A549 (cell line): ENCODE measurements around the gene ZNF135. TPM values are rescaled to one million over a fixed set of nuclear protein-coding genes. Genes with fewer than 3 reads are reported as not detected.

Experiments
- ATAC-seq, 2 experiments: fragments of 200-7000 bp in 1 of 2; fragments of >200 bp in 1 of 2; cut with Nextera tagmentation in 1 of 2; cut with Tn5 transposase in 1 of 2; 3 replicates each; pipeline versions ENCODE4 v1.8.0 to v1.9.1; 2018 to 2020; ENCODE audit warnings: mild to moderate bottlenecking in 1 of 2, moderate library complexity in 1 of 2
- CTCF ChIA-PET: fragments of 300-600 bp; sonication (Branson Sonifier 250); formaldehyde crosslinking; extraction: SDS; loops from one replicate; lab custom pipeline; 2021; ENCODE audit warnings: antibody characterized with exemption, inconsistent platforms; lab: Yijun Ruan, JAX
- POLR2A ChIA-PET: fragments of 350-600 bp; formaldehyde crosslinking; extraction: SDS; loops from one replicate; lab custom pipeline; 2021; ENCODE audit warnings: antibody characterized with exemption, inconsistent platforms; lab: Yijun Ruan, JAX
- DNase-seq, 2 experiments: peaks; one replicate each; pipeline versions ENCODE4 v3.0.0 to v3.0.0-alpha.2; 2011 to 2016; ENCODE audit warnings: low read depth in 1 of 2, low spot score in 1 of 2
- FAIRE-seq: peaks from 2 replicates; lab custom pipeline; 2011; peaks lifted over from hg19 to GRCh38; lab: Jason Lieb, UNC
- H3K27ac ChIP-seq, 2 experiments: fragments of >200 bp; sonication (Bioruptor Twin); formaldehyde crosslinking; 3 replicates each; pipeline ENCODE4 v1.5.1; 2016 to 2017
- H3K4me1 ChIP-seq: fragments of >200 bp; sonication (Bioruptor Twin); formaldehyde crosslinking; 3 replicates; pipeline ENCODE4 v1.6.1; 2016
- H3K4me2 ChIP-seq: fragments of >200 bp; sonication (Bioruptor Twin); formaldehyde crosslinking; 3 replicates; pipeline ENCODE4 v1.6.1; 2016
- H3K4me3 ChIP-seq: fragments of >200 bp; sonication (Bioruptor Twin); formaldehyde crosslinking; 3 replicates; pipeline ENCODE4 v1.5.1; 2016
- H3K9me3 ChIP-seq: fragments of >200 bp; sonication (Bioruptor Twin); formaldehyde crosslinking; 3 replicates; pipeline ENCODE4 v1.6.1; 2016
- BCL3 ChIP-seq: fragments of >200 bp; sonication (Bioruptor Twin); formaldehyde crosslinking; IDR thresholded peaks from 3 replicates; pipeline ENCODE4 v1.6.1; 2016
- BHLHE40 ChIP-seq: IDR thresholded peaks from 2 replicates; pipeline ENCODE4 v1.6.1; 2012; ENCODE audit warnings: low read depth, low read length, inconsistent platforms
- CBX2 ChIP-seq: fragments of 200-600 bp; sonication (generic); IDR thresholded peaks from 2 replicates; pipeline ENCODE4 v1.6.1; 2016; ENCODE audit warnings: low read depth, mild to moderate bottlenecking, borderline replicate concordance
- CHD4 ChIP-seq: fragments of 200-600 bp; sonication (generic); IDR thresholded peaks from 2 replicates; pipeline ENCODE4 v1.6.1; 2016; ENCODE audit warnings: antibody characterized with exemption, mild to moderate bottlenecking, borderline replicate concordance
- E2F6 ChIP-seq: IDR thresholded peaks from 2 replicates; pipeline ENCODE4 v1.6.1; 2012; ENCODE audit warnings: low read depth, borderline replicate concordance
- FOSB ChIP-seq: fragments of 250-450 bp; sonication (Bioruptor Pico); IDR thresholded peaks from 2 replicates; pipeline ENCODE4 v1.5.0; 2020; ENCODE audit warnings: mild to moderate bottlenecking, moderate library complexity
- HEYL ChIP-seq: fragments of 250-450 bp; sonication (Bioruptor Pico); IDR thresholded peaks from 2 replicates; pipeline ENCODE4 v1.8.0; 2021; ENCODE audit warnings: mild to moderate bottlenecking, moderate library complexity
- HMGXB4 ChIP-seq: fragments of 250-450 bp; sonication (Bioruptor Pico); IDR thresholded peaks from 2 replicates; pipeline ENCODE4 v1.5.0; 2021; ENCODE audit warnings: mild to moderate bottlenecking, moderate library complexity, borderline replicate concordance
- HOXB13 ChIP-seq: fragments of 250-450 bp; sonication (Bioruptor Pico); IDR thresholded peaks from 2 replicates; pipeline ENCODE4 v1.5.0; 2020; ENCODE audit warnings: low read depth, mild to moderate bottlenecking, moderate library complexity
- JUN ChIP-seq, 2 experiments: fragments of >200 bp; sonication (Bioruptor Twin); formaldehyde crosslinking; IDR thresholded peaks; 2 replicates in 1 of 2; 3 replicates in 1 of 2; pipeline ENCODE4 v1.6.1; 2016 to 2017
- KDM1A ChIP-seq: fragments of 200-600 bp; sonication (generic); IDR thresholded peaks from 2 replicates; pipeline ENCODE4 v1.6.1; 2016; ENCODE audit warnings: low read depth, mild to moderate bottlenecking
- POLR2AphosphoS2 ChIP-seq: conservative IDR thresholded peaks from 2 replicates; pipeline ENCODE4 v1.6.1; 2012; ENCODE audit warnings: low read length, improper control_type of control experiment, inconsistent platforms
- RAD21 ChIP-seq, 2 experiments: fragments of >200 bp in 1 of 2; sonication (Bioruptor Twin) in 1 of 2; formaldehyde crosslinking in 1 of 2; IDR thresholded peaks in 1 of 2; conservative IDR thresholded peaks in 1 of 2; 2 replicates in 1 of 2; 3 replicates in 1 of 2; pipeline ENCODE4 v1.6.1; 2012 to 2018; ENCODE audit warnings: inconsistent platforms in 1 of 2
- RCOR1 ChIP-seq: fragments of 150-350 bp; IDR thresholded peaks from 2 replicates; pipeline ENCODE4 v1.6.1; 2014; ENCODE audit warnings: antibody characterized with exemption, low read length, low read depth
- RFX5 ChIP-seq: fragments of 450-650 bp; IDR thresholded peaks from 2 replicates; pipeline ENCODE4 v1.7.1; 2014; ENCODE audit warnings: antibody characterized with exemption, mild to moderate bottlenecking, moderate library complexity
- SMC3 ChIP-seq: fragments of >200 bp; sonication (Bioruptor Twin); formaldehyde crosslinking; IDR thresholded peaks from 3 replicates; pipeline ENCODE4 v1.6.1; 2018; ENCODE audit warnings: inconsistent platforms
- TP53 ChIP-seq: fragments of 250-450 bp; sonication (Bioruptor Pico); IDR thresholded peaks from 2 replicates; pipeline ENCODE4 v1.5.0; 2021; ENCODE audit warnings: mild to moderate bottlenecking, moderate library complexity
- USF2 ChIP-seq: fragments of 450-650 bp; IDR thresholded peaks from 2 replicates; pipeline ENCODE4 v1.6.1; 2014; ENCODE audit warnings: antibody characterized with exemption
- ZC3H11A ChIP-seq: fragments of 450-650 bp; IDR thresholded peaks from 2 replicates; pipeline ENCODE4 v1.6.1; 2014; ENCODE audit warnings: antibody characterized with exemption, mild to moderate bottlenecking
- ZFP36 ChIP-seq: fragments of 450-650 bp; IDR thresholded peaks from 2 replicates; pipeline ENCODE4 v1.6.1; 2014; ENCODE audit warnings: borderline replicate concordance; ENCODE audit not compliant: partially characterized antibody
- ZNF302 ChIP-seq: fragments of 250-450 bp; sonication (Bioruptor Pico); IDR thresholded peaks from 2 replicates; pipeline ENCODE4 v1.9.0; 2021; ENCODE audit warnings: inconsistent platforms, mild to moderate bottlenecking, moderate library complexity
- WGBS: methylation state at CpG from one replicate; pipeline ENCODE4 v1.1.6; 2017; ENCODE audit errors: missing lambda C conversion rate; 5-methylcytosine and 5-hydroxymethylcytosine counted together
- polyA plus RNA-seq, 4 experiments: library from polyadenylated mRNA; depleted of rRNA in 3 of 4; stranded (reverse); fragments of >200 nt; fragmentation: RNase III in 1 of 4; extraction: RNeasy Plus Mini Kit Qiagen cat#74134 plus additional on column Dnase treatment in 1 of 4; gene quantifications; 2 replicates in 3 of 4; 3 replicates in 1 of 4; pipeline ENCODE4 v1.2.3, GENCODE V29; 2011 to 2017

ZNF135 gene
- polyA plus RNA-seq, 2 of the 4 experiments (the other 2 are of a cell fraction), result not detected

GRCh38 chr19:58034477-58034793, 24.6 kb upstream of the ZNF135 start:
- no peak overlapping the region for H3K4me3 ChIP-seq
- POLR2A ChIA-PET, result no interaction called here
- no peak for ATAC-seq

GRCh38 chr19:58035863-58036262, 23.2 kb upstream of the ZNF135 start:
- CTCF ChIA-PET, result no interaction called here
- POLR2A ChIA-PET, result no interaction called here
- 28% methylated on average over 8 of the region's 8 CpGs for WGBS
- no peak overlapping the region for H3K4me2 ChIP-seq
- no peak overlapping the region for H3K27ac ChIP-seq
- ATAC-seq (no peak), DNase-seq (no peak), FAIRE-seq (no peak)
- H3K4me1 ChIP-seq, result no peaks in the 10 kb centered on the region
- TF ChIP-seq FOSB (CRISPR knock-in tag), result no peak
- no peak for TF ChIP-seq RFX5
- no peak for TF ChIP-seq TP53 (CRISPR knock-in tag)
- TF ChIP-seq KDM1A, result no peak
- TF ChIP-seq POLR2AphosphoS2, result no peak
- TF ChIP-seq CBX2, result no peak
- H3K9me3 ChIP-seq, result peaks cover 73% of the 10 kb centered on the region
- H3K4me3 ChIP-seq, result no peak overlapping the region

More at GRCh38 chr19:58034477-58034793, 24.6 kb upstream of the ZNF135 start:
- TF ChIP-seq USF2, result no peak
- no peak for TF ChIP-seq POLR2AphosphoS2
- TF ChIP-seq E2F6, result no peak
- no peak for TF ChIP-seq RFX5
- no peak for TF ChIP-seq ZNF302 (CRISPR knock-in tag)
- TF ChIP-seq JUN (IDR thresholded peaks at IDR 0.05), result no peak
- TF ChIP-seq CHD4, result no peak
- CTCF ChIA-PET, result no interaction called here
- FAIRE-seq (no peak), DNase-seq (no peak)
- Histone ChIP-seq H3K27ac (no peak overlapping the region), H3K9me3 (peaks cover 73% of the 10 kb centered on the region), H3K4me2 (no peak overlapping the region), H3K4me1 (no peaks in the 10 kb centered on the region)
- WGBS, result 53% methylated on average over 13 of the region's 20 CpGs

- Histone ChIP-seq H3K27ac (no peak overlapping the region), H3K4me1 (no peaks in the 10 kb centered on the region), H3K4me2 (no peak overlapping the region), H3K4me3 (no peak overlapping the region), H3K9me3 (peaks cover 76% of the 10 kb centered on the region)
- 35% methylated on average over 33 of the region's 44 CpGs for WGBS
- ChIA-PET CTCF (no interaction called here), POLR2A (no interaction called here)
- TF ChIP-seq RFX5 (no peak), BCL3 (no peak), RAD21 (conservative IDR thresholded peaks at IDR 0.05 in 1 of 2, IDR thresholded peaks at IDR 0.05 in 1 of 2) (no peak), HMGXB4 (CRISPR knock-in tag) (no peak), ZFP36 (no peak), BHLHE40 (no peak), HOXB13 (CRISPR knock-in tag) (no peak), RCOR1 (no peak), HEYL (no peak), ZC3H11A (no peak), SMC3 (no peak)
- ATAC-seq, result no peak
- no peak for DNase-seq
- no peak for FAIRE-seq
Observed at GRCh38 chr19:58037927-58038687, 21.0 kb upstream of the ZNF135 start.
